ENCODE data around the gene MINAR2.
A peak's percentile ranks its signal among the peaks of the same experiment; 100 is the strongest.

MINAR2 gene, protein sequence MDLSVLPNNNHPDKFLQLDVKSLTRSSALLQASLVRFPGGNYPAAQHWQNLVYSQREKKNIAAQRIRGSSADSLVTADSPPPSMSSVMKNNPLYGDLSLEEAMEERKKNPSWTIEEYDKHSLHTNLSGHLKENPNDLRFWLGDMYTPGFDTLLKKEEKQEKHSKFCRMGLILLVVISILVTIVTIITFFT

DNA sequence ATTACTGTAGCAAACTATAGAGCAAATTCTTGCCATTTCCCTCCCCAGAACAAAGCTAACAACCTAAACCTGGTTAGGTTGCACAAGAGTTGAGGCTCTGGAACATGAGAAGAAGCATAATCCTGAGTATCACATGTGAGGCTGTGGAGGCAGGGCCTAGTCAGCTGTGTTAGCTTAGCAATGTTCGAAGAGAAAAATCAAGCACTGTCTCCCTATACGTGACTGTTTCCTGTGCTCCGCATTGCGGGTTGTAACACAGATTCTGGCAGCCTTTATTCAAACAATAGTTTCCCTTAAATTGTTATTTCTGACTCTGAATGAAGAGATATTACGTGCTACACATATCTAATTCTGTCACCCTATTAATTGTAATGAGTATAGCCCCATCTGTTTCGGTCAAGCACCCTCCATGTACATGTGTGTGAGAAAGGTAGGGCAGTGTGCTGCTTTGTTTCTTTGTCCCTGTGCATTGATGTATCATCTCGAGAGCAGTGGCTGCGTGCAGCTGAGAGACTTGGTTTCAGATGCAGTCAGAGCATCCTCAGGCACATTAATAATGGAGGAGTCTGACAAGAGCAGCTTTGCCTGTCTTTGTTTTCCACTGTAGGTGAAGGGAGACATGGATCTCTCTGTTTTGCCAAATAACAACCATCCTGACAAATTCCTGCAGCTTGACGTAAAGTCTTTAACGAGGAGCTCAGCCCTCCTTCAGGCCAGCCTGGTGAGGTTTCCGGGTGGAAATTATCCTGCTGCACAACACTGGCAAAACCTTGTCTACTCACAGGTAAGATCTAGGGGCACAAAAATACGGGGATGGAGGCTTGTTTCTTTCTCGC lies at the start of gene MINAR2:
Gene MINAR2, plus strand, starts transcription at position 523 of the 836 bp plus-strand sequence. Its CDS starts 97 bp downstream, at position 620.
- no peak for DNase-seq (ENCODE audit: low read depth, low spot score)
- no peak within 1 kb of the TSS for H3K27ac ChIP-seq

DNA sequence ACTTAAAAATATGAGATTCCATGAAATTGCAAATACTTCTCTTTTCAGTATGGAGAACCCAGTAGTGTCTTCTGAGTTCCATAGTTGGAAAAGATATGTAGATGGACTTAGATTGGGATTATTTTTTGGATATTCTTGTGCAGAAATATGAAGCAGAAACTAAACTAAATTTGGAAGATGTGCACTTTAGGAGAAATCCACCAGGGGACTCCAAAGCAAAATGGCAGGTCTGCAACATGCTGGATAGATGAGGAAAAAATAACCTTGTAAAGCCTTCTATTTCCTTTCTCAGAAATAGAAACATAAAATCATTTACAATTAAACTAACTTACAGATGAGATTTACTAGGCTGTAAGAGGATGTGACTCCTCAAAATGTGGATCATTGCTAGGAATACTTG lies 49.2 kb upstream of the MINAR2 start:
- DNase-seq (ENCODE audit: low read depth, low spot score): no peak
- H3K27ac ChIP-seq: no peak overlapping the region

DNA sequence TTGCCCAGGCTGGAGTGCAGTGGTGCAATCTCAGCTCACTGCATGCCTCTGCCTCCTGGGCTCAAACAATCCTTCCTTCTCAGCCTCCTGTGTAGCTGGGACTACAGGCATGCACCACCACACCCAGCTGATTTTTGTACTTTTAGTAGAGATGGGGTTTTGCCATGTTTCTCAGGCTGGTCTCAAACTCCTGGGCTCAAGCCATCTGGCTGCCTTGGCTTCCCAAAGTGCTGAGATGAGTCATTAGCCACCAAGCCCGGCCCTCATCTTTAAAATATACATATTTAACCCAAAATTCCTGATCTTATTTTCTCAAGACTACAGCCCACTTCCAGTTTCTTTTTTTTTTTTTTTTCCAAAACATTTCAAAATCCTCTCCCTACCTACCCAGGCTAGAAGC lies 31.7 kb upstream of the MINAR2 start:
- H3K27ac ChIP-seq: no peak overlapping the region
- DNase-seq (ENCODE audit: low read depth, low spot score): no peak

DNA sequence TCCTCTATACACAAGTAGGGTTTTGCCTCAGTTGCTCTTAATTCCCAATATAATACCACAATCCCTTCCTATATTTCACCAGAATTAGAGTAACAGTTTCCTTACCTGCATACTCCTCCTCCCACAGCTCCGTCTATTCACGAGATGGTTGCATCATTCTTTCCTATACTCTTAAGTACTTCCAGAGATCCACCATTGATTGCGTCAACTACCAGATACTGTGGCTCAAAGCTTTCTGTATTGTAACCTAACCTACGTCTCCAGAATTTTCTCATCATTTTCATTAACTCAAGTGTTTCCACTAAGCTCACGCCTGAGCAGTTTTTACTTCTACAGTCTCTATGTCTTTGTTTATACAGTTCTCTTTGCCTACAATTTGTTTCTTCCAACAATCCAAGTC lies 31.2 kb upstream of the MINAR2 start:
- DNase-seq (ENCODE audit: low read depth, low spot score): no peak

GRCh38 chr5:129717751-129718310 lies 30.1 kb upstream of the MINAR2 start:
- no peak for DNase-seq (ENCODE audit: low read depth, low spot score)

More for the DNA sequence above, 31.2 kb upstream of the MINAR2 start:
- no peak overlapping the region for H3K27ac ChIP-seq

DNA sequence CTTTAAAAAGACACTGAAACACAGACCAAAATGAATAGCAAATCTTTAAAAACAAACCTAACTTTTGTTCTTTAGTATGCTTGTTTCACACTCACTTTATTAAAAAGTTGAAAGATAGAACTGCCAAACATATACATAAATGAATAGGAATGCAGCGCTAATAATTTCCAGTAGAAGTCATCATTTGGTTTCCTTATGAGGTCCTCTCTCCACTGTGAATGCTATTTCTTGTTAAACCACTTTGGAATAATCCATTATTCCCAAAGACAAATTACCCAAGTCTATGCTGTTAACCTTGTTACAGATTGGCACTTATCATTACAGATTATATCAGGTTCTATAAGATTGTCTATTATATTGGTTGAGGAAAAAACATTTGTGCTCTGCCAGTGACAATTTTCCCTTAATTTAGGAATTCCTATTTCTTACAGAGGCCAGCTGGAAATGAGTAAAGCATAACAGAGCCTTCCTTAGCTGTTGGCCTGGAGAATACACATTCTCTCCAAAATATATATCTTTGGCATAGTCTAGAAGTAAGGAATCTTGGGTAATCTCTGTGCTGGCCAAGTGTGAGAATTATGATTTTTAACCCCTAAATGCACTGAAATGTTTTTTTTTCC lies 29.3 kb upstream of the MINAR2 start:
- no peak for DNase-seq (ENCODE audit: low read depth, low spot score)

More at GRCh38 chr5:129717751-129718310, 30.1 kb upstream of the MINAR2 start:
- H3K27ac ChIP-seq: no peak overlapping the region

DNA sequence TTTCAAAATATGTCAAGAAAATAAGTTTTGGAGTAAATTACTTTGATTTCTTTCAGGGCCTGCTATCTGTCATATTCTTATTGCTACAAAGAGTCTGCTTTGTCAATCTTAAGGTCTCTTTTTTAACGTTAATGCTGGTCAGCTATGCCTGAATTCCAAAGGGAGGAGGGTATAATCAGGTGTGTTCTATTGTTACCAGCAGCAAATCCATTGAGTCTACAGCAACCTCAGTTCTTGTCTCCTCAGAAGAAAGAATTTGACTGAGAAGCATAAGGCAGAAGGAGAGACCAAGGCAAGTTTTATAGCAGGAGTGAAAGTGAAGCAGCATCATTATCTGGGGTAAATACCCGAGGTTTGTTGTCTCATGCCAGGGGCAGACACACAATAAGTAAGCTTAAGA lies 23.7 kb upstream of the MINAR2 start:
- no peak overlapping the region for H3K27ac ChIP-seq
- DNase-seq (ENCODE audit: low read depth, low spot score): no peak

More for the DNA sequence above, 29.3 kb upstream of the MINAR2 start:
- H3K27ac ChIP-seq: no peak overlapping the region

GRCh38 chr5:129724647-129725046 lies 23.2 kb upstream of the MINAR2 start:
- DNase-seq (ENCODE audit: low read depth, low spot score): no peak
- H3K27ac ChIP-seq: no peak overlapping the region

DNA sequence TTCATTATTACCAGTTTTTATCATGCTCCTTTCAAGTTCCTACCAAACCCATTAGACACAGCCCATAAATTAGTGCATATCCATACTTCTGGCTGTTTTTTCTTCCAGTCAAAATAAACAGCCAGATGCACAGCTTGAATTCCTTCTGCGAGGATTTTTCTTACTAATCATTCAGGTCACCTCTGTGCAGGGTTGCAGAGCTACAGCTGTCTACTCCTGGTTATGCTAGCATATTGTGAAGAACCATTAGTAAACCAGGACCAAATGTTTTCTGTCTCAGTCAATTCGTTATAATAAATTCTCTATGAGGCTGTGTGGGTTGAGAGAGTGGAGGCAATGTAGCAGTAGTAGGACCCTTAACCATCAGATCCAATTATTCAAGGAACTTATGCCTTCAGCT lies 8.1 kb upstream of the MINAR2 start:
- no peak overlapping the region for H3K27ac ChIP-seq
- DNase-seq (ENCODE audit: low read depth, low spot score): no peak

DNA sequence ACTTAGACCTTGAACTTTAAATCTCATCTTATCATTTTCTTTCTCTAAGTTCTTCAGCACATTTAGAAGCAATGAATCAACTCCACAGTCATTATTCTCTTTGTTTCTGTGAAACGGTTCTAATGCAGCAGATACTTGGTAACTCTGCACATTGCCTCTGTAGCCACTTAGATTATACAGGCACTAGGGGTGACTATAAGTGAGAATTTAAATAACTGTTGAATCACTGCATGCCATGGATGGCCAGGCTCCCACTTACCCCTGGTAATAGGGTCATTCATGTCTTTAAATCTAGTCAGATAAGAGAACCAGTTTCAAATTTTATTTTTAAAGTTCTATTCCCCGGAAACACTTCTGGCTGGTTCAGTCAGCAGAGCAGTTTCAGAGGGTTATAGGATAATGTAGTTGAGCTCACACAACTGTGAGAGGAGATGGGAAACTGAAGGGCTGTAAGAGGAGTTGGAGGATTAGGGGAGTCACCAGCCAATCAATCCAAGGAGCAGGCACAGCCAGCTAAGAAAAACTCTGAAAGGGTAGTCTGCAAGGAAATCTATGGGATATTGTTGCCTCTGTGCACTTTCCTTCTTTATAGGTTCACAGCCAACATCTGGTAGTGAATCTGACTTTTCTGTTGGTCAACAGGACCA lies 4.2 kb upstream of the MINAR2 start:
- no peak for DNase-seq (ENCODE audit: low read depth, low spot score)
- no peak overlapping the region for H3K27ac ChIP-seq

DNA sequence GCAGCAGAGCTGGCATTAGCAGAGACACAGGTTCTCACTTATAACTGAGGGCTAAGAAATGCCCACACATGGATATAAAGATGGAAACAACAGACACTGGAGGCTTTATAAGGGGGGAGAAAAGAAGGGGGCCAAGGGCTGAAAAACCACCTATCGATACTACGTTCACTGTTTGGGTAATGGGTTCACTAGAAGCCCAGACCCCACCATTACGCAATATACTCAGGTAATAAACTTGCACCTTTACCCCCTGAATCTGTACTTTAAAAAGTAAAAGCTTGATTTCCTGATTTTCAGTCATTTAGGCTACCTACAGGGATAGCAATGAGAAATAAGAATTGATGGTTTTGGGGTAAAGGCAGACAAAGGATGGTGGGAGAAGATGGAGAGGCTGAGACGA lies 1.9 kb upstream of the MINAR2 start:
- no peak overlapping the region for H3K27ac ChIP-seq
- DNase-seq (ENCODE audit: low read depth, low spot score): no peak

DNA sequence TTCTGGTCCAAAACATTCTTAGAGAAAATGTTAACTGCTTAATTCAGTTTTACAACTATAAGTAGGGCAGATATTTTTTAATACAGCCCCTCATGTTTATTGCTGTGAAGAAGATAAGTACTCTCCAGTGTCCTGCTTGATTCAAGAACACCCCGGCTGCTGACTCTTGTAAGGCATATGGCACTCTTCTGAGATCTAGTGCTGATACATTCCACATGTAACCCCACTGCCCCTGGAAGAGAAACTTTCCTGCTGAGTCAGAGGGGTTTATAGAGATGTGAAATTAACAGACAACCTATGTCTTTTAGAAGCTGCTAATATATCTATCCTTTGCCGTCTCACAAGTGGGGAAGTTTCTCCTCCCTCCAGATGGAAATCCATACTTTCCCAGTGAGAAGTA lies 1.0 kb upstream of the MINAR2 start:
- no peak for DNase-seq (ENCODE audit: low read depth, low spot score)
- H3K27ac ChIP-seq: no peak overlapping the region

DNA sequence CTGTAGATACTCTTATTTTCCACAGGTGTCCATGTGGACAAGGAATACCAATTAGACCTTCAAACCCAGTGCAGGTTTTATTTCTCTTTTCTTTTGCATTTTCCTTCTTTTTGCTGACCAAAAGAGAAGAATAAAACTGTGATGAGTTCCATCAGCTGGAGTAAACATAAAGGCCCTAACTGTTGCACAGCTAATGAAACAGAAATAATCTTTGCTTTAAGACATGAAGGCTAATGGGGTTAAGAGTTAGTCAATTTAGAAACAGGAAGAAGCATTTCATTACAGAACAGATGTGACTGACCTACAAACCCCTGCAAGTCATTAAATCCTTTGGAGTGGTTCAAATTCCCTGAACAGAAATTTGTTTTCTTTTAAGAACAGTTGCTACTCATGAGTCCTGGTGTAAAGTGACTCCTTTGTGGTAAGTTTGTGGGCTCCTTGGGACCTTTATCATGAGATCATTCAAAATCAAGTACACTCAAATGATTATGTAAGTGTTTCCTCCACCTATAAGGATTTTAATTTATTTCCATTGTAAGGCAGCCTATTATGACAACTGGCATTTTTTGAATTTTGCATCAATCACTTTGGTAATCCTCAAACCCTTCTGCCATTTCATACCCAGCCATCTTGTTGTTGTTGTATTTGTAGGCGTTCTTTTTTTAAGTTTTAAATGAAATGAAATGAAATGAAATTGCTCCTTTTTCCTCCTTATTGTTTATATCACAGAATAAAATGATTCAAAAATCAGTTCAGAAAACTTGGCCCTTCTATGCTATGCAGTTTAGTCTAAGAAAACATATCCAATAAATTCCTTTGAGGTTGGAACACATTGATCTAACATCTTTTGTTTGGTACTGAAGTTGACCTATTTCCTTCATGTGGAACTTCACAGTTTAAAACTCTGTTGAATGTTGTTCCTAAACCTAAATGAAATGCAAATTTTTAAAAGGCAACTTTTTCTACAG lies 1.3 kb downstream of the MINAR2 start:
- no peak for DNase-seq (ENCODE audit: low read depth, low spot score)
- H3K27ac ChIP-seq: no peak overlapping the region

DNA sequence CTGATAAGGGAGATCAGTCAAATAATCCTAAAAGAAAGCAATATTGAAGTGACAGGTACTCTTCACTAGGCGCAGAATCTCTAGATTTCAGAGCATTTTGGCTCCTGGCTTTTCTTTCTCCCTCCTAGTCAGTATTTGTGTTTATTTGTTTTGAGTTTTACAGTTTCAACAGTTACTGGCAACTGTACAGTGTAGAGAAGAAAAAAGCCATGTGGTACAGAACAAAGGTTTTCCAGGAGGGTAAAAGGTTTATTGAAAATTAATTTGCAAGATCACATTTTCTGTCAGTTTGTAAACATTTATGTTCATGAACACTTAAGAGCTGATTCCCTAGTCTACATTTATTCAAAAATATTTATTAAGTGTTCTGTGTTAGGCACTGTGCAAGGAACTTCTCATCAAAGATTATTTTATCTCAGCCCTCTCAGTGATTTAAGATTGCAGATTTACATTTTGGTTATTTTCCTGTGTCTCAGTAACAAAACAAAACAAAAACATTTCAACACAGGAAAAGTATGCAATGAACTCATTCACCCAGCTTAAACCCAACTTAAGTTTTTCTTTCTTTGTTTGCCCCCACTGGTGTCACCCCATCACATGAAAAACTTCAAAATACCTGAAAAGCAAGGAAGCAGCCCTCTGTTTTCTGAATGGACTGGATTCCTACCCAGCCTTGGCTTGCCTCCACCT lies 12.9 kb downstream of the MINAR2 start:
- no peak overlapping the region for H3K27ac ChIP-seq
- no peak for DNase-seq (ENCODE audit: low read depth, low spot score)

- DNase-seq (ENCODE audit: low read depth, low spot score): no peak
- H3K27ac ChIP-seq: no peak overlapping the region
These were observed 15.8 kb downstream of the MINAR2 start for GRCh38 chr5:129763651-129764050.

GRCh38 chr5:129766798-129767197 lies 18.9 kb downstream of the MINAR2 start:
- H3K27ac ChIP-seq: no peak overlapping the region
- DNase-seq (ENCODE audit: low read depth, low spot score): no peak

GRCh38 chr5:129767927-129768380 lies 20.1 kb downstream of the MINAR2 start:
- H3K27ac ChIP-seq: no peak overlapping the region
- DNase-seq (ENCODE audit: low read depth, low spot score): peak; percentile 49

DNA sequence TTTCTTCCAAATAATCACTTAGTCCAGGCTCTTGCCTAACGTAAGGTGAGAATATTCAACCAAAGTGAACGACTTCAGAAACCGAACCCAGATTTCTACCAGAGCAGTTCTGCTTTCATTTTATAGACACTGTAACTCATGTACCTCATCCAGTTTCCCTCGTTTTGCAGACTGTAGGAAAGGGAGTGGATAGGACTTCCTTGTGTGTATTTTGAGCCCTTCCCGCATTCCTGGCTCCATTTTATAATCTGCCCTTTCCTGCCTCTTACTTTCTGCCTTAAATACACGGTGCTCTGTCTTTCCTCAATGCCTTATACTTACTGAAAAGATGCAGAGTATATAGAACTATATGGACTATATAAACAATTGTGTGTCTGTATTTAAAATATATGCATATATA lies 20.8 kb downstream of the MINAR2 start:
- DNase-seq (ENCODE audit: low read depth, low spot score): no peak
- no peak overlapping the region for H3K27ac ChIP-seq
